PFSK-1 (cell line): ENCODE data around the gene RALGDS.

Experiments used
- FOXP2 ChIP-seq: optimal IDR thresholded peaks from 2 replicates; pipeline ENCODE3; 2011; ENCODE audit warnings: borderline replicate concordance, control low read depth, inconsistent platforms; ENCODE audit not compliant: insufficient read depth; ENCODE audit errors: extremely low read length, extremely low read depth
- POLR2AphosphoS5 ChIP-seq: IDR thresholded peaks from 2 replicates; pipeline ENCODE4 v1.6.1; 2012; ENCODE audit warnings: low read depth, mild to moderate bottlenecking, control low read depth, low read length, moderate library complexity
- SIN3A ChIP-seq: IDR thresholded peaks from 2 replicates; pipeline ENCODE4 v1.6.1; 2012; ENCODE audit warnings: mild to moderate bottlenecking, low read length, moderate library complexity, borderline replicate concordance; ENCODE audit not compliant: insufficient read depth
- TAF1 ChIP-seq: IDR thresholded peaks from 2 replicates; pipeline ENCODE4 v1.6.1; 2012; ENCODE audit warnings: low read length, control low read depth, borderline replicate concordance; ENCODE audit not compliant: insufficient read depth
- TF ChIP-seq, protein P1 (sequence below), 2 experiments: IDR thresholded peaks; 2 replicates each; pipeline versions ENCODE4 v1.6.1 to v1.8.0; 2011 to 2012; ENCODE audit warnings: low read depth in 2 of 2, low read length in 2 of 2, control low read depth in 1 of 2, inconsistent platforms in 1 of 2, mild to moderate bottlenecking in 1 of 2, moderate library complexity in 1 of 2; ENCODE audit not compliant: insufficient read depth in 1 of 2

The RALGDS gene

GRCh38 chr9:133148199-133149129, 27.4 kb upstream of the RALGDS start:
- TF ChIP-seq POLR2AphosphoS5 = no peak
- TF ChIP-seq FOXP2 = no peak
- no peak for TF ChIP-seq TAF1
- TF ChIP-seq SIN3A = no peak
- TF ChIP-seq, protein P1, sequence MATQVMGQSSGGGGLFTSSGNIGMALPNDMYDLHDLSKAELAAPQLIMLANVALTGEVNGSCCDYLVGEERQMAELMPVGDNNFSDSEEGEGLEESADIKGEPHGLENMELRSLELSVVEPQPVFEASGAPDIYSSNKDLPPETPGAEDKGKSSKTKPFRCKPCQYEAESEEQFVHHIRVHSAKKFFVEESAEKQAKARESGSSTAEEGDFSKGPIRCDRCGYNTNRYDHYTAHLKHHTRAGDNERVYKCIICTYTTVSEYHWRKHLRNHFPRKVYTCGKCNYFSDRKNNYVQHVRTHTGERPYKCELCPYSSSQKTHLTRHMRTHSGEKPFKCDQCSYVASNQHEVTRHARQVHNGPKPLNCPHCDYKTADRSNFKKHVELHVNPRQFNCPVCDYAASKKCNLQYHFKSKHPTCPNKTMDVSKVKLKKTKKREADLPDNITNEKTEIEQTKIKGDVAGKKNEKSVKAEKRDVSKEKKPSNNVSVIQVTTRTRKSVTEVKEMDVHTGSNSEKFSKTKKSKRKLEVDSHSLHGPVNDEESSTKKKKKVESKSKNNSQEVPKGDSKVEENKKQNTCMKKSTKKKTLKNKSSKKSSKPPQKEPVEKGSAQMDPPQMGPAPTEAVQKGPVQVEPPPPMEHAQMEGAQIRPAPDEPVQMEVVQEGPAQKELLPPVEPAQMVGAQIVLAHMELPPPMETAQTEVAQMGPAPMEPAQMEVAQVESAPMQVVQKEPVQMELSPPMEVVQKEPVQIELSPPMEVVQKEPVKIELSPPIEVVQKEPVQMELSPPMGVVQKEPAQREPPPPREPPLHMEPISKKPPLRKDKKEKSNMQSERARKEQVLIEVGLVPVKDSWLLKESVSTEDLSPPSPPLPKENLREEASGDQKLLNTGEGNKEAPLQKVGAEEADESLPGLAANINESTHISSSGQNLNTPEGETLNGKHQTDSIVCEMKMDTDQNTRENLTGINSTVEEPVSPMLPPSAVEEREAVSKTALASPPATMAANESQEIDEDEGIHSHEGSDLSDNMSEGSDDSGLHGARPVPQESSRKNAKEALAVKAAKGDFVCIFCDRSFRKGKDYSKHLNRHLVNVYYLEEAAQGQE (IDR thresholded peaks at IDR 0.05; ENCODE audit: insufficient read depth in 1 of 2, low read depth in 2 of 2, low read length in 2 of 2) = no peak

DNA sequence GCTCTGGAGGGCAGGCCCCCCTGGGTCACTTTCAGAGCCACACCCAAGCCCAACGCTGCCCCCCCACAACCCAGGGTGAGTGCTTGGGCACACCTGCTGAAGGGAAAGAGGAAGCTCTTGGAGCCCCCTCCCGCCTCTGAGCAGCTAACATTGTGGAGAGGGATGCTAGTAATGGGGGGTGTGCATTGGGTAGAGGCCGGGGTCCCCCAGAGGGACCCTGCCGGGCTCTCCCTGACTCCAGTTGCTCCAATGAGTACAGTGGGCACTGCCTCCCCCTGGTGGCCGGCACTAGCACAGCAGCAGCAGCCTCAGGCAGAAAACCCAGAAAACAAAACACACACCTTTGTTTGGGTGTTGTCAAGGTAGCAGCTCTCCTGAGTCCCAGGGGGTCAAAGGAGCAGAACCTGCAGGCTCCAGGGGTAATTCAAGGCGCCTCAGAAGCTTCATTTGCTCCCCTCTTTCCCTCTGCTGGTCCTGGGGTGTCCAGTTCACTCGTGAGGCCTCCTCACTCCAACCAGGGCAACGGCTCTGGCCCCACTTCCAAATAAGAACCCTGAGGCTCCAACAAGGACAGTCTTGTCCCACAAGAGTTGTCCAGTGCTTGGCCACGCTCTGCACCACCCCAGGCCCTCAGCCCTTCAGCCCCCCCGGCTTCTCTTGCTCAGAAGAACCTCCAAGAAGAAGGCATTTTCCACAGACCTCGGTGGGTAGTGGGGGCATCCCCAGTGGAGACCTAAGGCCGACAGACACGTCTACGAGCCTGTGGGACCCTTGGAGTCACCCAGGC, 26.6 kb upstream of the RALGDS start:
- no peak for TF ChIP-seq POLR2AphosphoS5
- peak; percentile 33; the same call in 1 of the 2 replicates for TF ChIP-seq SIN3A

- TF ChIP-seq SIN3A = no peak
- no peak for TF ChIP-seq POLR2AphosphoS5
These were observed 25.8 kb upstream of the RALGDS start for GRCh38 chr9:133146746-133147411.

DNA sequence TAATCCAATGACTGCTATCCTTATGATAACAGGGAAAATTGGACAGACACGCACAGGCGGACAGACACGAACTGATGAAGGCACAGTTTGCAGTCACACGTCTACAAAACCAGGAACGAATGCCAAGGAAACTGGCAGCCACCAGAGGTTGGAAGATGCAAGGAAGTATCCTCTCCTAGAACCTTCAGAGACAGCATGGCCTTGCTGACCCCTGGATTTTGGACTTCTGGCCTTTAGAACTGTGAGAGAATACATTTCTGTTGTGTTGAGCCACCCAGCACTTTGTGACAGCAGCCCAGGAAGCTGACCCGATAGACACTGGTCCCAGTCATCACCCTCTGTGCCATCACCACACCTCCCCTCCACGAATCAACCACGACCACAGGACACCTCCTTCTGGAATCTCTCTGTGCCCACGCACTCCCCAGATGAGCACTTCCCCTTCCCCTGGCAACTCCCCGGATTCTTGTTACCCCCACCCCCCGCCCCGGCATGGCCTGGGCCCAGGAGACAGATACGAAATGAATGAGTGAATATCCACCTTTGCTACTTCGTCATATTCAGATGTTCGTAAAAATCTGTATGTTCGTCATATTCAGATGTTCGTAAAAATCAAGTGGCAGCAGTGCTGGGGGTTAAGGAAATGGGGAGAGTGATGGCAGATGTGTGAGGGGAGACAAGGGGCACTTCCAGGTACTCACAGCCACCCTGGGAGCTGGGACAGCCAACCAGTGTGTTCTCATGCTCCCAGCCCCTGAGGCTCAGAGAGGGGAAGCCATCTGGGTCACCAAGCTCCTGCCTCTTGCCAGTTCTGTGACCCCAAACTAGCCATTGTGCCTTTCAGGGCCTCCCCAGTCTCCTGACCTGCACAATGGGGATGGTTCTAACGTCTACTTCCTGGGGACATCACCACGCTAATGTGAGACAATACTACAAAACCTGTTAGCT, 24.1 kb upstream of the RALGDS start:
- TF ChIP-seq, protein P1 (IDR thresholded peaks at IDR 0.05; ENCODE audit: insufficient read depth in 1 of 2, low read depth in 2 of 2, low read length in 2 of 2) = no peak
- TF ChIP-seq TAF1 (no peak), SIN3A (no peak), POLR2AphosphoS5 (no peak), FOXP2 (no peak)

DNA sequence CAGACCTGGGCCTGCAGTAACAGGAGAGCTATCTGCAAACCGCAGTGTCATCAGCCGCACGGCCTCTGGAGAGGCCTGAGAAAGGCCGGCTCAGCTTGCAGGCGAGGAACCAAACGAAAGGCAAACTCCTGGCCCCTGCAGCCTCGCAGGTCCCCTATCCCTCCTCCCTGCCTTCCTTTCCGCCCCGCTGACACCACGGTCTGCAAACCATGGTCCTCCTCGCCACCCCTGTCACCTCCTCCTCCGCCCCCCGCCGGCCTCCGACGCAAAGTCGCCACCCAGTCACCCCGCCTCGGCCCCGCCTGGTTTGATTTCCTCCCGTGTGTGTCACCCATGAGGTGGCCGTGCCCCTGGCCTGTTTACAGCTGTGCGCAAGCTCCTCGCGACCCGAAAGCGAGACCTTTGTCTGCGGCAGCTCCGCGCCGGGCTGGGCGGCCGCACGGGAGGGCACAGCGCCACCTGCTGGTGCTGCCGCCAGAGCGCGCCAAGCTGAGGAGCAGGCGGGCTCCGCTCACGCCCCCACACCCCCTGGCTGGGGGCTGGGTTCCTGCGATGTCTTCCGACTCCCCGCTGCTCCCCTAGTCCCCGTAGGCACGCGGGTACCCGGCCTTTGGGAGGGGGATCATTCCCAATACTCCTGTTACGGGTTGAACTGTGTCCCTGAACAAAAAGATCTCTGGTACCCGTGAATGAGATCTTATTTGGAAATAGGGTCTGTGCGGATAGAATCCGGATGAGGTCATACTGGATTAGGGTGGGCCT, 23.3 kb upstream of the RALGDS start:
- TF ChIP-seq SIN3A = 0 out of 2 replicates have a peak, but pooled peaks have one; percentile 49
- TF ChIP-seq FOXP2 = no peak

GRCh38 chr9:133143639-133144141, 22.6 kb upstream of the RALGDS start:
- TF ChIP-seq SIN3A (no peak), TAF1 (no peak), POLR2AphosphoS5 (no peak), FOXP2 (no peak)
- TF ChIP-seq, protein P1 (IDR thresholded peaks at IDR 0.05; ENCODE audit: insufficient read depth in 1 of 2, low read depth in 2 of 2, low read length in 2 of 2) = no peak
